NCI-H524 (cell line): Measurements from ENCODE around the gene HIRA.
"Not testable (repeated sequence)": the region's sequence is repeated elsewhere in the genome, so short reads cannot be mapped to it uniquely, and the experiment has no call there.

Experiments
- DNase-seq, 2 experiments: peaks; one replicate each; lab custom pipeline; 2025; lab: John Stamatoyannopoulos, UW

HIRA gene

GRCh38 chr22:19356708-19357269, 74.7 kb downstream of the HIRA start:
- no peak for DNase-seq

- no peak for DNase-seq
These were observed 75.9 kb downstream of the HIRA start for GRCh38 chr22:19355413-19356157.

GRCh38 chr22:19354201-19354600, 77.3 kb downstream of the HIRA start:
- no peak for DNase-seq

GRCh38 chr22:19353363-19354131, 78.0 kb downstream of the HIRA start:
- no peak for DNase-seq

GRCh38 chr22:19352766-19353165, 78.8 kb downstream of the HIRA start:
- no peak for DNase-seq

- no peak for DNase-seq
These were observed 79.3 kb downstream of the HIRA start for GRCh38 chr22:19352217-19352616.

- no peak for DNase-seq
These were observed 79.9 kb downstream of the HIRA start for GRCh38 chr22:19351604-19352003.

GRCh38 chr22:19350947-19351346, 80.6 kb downstream of the HIRA start:
- DNase-seq, result no peak

GRCh38 chr22:19350476-19350859, 81.1 kb downstream of the HIRA start:
- DNase-seq, result no peak

- DNase-seq, result no peak
These were observed 81.6 kb downstream of the HIRA start for GRCh38 chr22:19349778-19350475.

- peak in 1 of 2 experiments; percentile 12 for DNase-seq
These were observed 84.8 kb downstream of the HIRA start for GRCh38 chr22:19346677-19347265.

- no peak for DNase-seq
These were observed 87.1 kb downstream of the HIRA start for GRCh38 chr22:19344420-19344819.

GRCh38 chr22:19343470-19343869, 88.1 kb downstream of the HIRA start:
- DNase-seq, result no peak

- no peak for DNase-seq
These were observed 90.0 kb downstream of the HIRA start for GRCh38 chr22:19341500-19341899.

- DNase-seq, result no peak
These were observed 94.4 kb downstream of the HIRA start for GRCh38 chr22:19337137-19337536.

GRCh38 chr22:19336133-19337075, 95.1 kb downstream of the HIRA start:
- no peak for DNase-seq

GRCh38 chr22:19331975-19332374, 99.6 kb downstream of the HIRA start:
- no peak for DNase-seq

GRCh38 chr22:19331474-19331873, 100.1 kb downstream of the HIRA start:
- DNase-seq, result no peak

GRCh38 chr22:19330865-19331418, 100.6 kb downstream of the HIRA start:
- no peak for DNase-seq

GRCh38 chr22:19330205-19330604, 101.3 kb downstream of the HIRA start:
- DNase-seq, result not testable (repeated sequence)

- no peak for DNase-seq
These were observed 102.1 kb downstream of the HIRA start for GRCh38 chr22:19329454-19329853.
